Measurements from ENCODE around the gene BLTP3A. TPM values are rescaled to one million over a fixed set of nuclear protein-coding genes. Genes with fewer than 3 reads are reported as not detected.
"Not testable (repeated sequence)": the region's sequence is repeated elsewhere in the genome, so short reads cannot be mapped to it uniquely, and the experiment has no call there.

Gene BLTP3A
- total and polyA plus RNA-seq, 4 donors: 3.1 to 14.7 (median 9.6) TPM

GRCh38 chr6:34817446-34817845 is 25.6 kb downstream of the BLTP3A start:
- Histone ChIP-seq H3K4me1 (ENCODE audit: control insufficient read depth in 5 of 5, insufficient read depth in 5 of 5, low read length in 5 of 5) (peaks cover 0 to 26% (median 0%) of the 10 kb centered on the region in 5 donors), H3K9me3 (ENCODE audit: control insufficient read depth in 4 of 4, insufficient read depth in 3 of 4, low read length in 3 of 4) (no peaks in the 10 kb centered on the region), H3K27ac (ENCODE audit: low read depth in 1 of 2, low read length in 1 of 2) (peak overlapping the region in 1 of 2 donors; percentile 17), H3K36me3 (ENCODE audit: control insufficient read depth in 4 of 4, insufficient read depth in 4 of 4, low read length in 4 of 4) (peaks cover 0 to 4% (median 2%) of the 10 kb centered on the region in 4 donors), H3K9ac (ENCODE audit: insufficient read depth in 1 of 2, low read length in 2 of 2) (no peak overlapping the region), H3K4me3 (no peak overlapping the region), H3K27me3 (ENCODE audit: control insufficient read depth in 3 of 3, insufficient read depth in 3 of 3, low read length in 2 of 3) (no peaks in the 10 kb centered on the region)
- ATAC-seq (ENCODE audit: insufficient read depth, low FRiP score): no peak
- DNase-seq: no peak
- 72 to 78% methylated on average over 1 of the region's 1 CpG for WGBS, 2 donors
- TF ChIP-seq CTCF (IDR thresholded peaks at IDR 0.05; ENCODE audit: control extremely low read depth, extremely low read depth): no peak

DNA sequence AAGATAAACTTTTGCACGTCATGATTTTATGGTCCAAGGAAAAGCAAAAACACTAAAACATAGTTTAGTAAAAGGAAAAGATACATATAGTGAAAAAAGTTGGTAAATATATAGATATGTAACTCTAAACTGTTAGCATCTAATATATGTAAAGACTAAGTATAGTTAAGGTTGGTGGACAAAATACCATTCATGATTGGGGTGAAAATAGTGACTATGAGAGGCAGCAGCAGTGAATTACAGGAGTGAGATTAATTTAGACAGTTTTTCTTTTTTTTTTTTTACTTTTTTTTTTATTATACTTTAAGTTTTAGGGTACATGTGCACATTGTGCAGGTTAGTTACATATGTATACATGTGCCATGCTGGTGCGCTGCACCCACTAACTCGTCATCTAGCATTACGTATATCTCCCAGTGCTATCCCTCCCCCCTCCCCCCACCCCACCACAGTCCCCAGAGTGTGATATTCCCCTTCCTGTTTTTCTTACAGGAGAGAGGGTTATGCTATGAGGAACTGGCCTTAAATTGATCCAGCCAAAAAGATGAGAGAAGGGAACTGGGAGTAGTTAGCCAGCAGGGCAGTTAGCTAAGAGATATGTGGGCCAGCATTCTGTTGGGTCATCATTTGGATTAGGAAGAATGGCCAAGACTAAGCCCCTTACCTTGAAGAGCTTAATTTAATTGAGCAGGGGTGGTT is 27.1 kb downstream of the BLTP3A start:
- H3K27ac ChIP-seq (ENCODE audit: low read depth in 1 of 2, low read length in 1 of 2): peak overlapping the region in 1 of 2 donors; percentile 23
- H3K36me3 ChIP-seq (ENCODE audit: control insufficient read depth in 4 of 4, insufficient read depth in 4 of 4, low read length in 4 of 4): peaks cover 5 to 15% (median 7%) of the 10 kb centered on the region in 4 donors
- DNase-seq; ATAC-seq (ENCODE audit: insufficient read depth, low FRiP score); H3K27me3 ChIP-seq (ENCODE audit: control insufficient read depth in 3 of 3, insufficient read depth in 3 of 3, low read length in 2 of 3); H3K4me3 ChIP-seq; H3K9me3 ChIP-seq (ENCODE audit: control insufficient read depth in 4 of 4, insufficient read depth in 3 of 4, low read length in 3 of 4); H3K9ac ChIP-seq (ENCODE audit: insufficient read depth in 1 of 2, low read length in 2 of 2): not testable (repeated sequence)
- H3K4me1 ChIP-seq (ENCODE audit: control insufficient read depth in 5 of 5, insufficient read depth in 5 of 5, low read length in 5 of 5): peaks cover 0 to 15% (median 0%) of the 10 kb centered on the region in 5 donors
- WGBS, 2 donors: 27 to 47% methylated on average over 1 to 2 of the region's 4 CpGs

DNA sequence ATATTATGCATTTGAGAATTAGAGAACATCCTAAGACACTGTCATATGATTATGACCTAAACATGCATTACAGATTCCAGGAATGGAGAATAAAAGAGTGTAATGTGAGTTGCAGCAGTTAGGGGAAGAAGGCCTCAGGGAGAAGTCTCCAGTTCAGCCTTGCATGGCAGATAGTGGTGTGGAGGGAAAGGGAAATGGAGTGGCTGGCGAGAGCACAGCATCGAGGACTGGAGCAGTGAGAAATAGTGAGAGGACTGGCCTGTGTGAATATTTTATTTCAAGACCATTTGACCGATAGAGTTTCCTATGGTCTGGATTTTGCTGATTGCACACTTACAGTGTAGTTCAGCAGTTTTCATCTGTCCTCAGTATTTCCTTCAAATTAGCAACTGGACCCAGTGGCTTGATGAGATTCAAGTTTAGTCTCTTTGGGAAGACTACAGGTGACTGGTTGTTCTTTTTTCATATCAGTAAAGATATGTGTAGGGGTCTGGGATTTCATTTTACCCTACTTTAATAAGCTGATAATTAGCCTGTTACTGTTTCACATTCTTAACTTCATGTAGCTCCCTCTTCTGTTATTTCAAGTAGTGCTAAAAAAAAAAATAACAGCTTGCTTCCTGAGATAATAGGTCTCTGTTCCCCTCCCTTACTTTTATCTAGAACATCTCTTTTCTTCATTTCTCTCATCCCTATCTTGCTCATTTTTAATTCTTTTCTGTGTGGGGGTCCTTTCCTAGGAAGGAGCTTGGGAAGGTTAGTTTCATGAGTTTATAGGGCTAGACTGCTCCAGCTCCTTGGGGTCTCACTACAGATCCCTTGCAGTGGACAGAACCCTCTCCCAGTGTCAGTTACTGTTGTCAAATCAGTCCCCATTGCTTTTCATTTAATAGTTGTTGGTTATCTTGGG is 27.9 kb downstream of the BLTP3A start:
- Histone ChIP-seq H3K9me3 (ENCODE audit: control insufficient read depth in 4 of 4, insufficient read depth in 3 of 4, low read length in 3 of 4) (no peaks in the 10 kb centered on the region), H3K27ac (ENCODE audit: low read depth in 1 of 2, low read length in 1 of 2) (peak overlapping the region in 1 of 2 donors; percentile 23), H3K4me3 (no peak overlapping the region), H3K4me1 (ENCODE audit: control insufficient read depth in 5 of 5, insufficient read depth in 5 of 5, low read length in 5 of 5) (peaks cover 0 to 15% (median 0%) of the 10 kb centered on the region in 5 donors), H3K9ac (ENCODE audit: insufficient read depth in 1 of 2, low read length in 2 of 2) (no peak overlapping the region), H3K27me3 (ENCODE audit: control insufficient read depth in 3 of 3, insufficient read depth in 3 of 3, low read length in 2 of 3) (no peaks in the 10 kb centered on the region), H3K36me3 (ENCODE audit: control insufficient read depth in 4 of 4, insufficient read depth in 4 of 4, low read length in 4 of 4) (peaks cover 5 to 15% (median 9%) of the 10 kb centered on the region in 4 donors)
- WGBS, 2 donors: 31 to 48% methylated on average over 3 of the region's 3 CpGs
- DNase-seq (no peak), ATAC-seq (ENCODE audit: insufficient read depth, low FRiP score) (no peak)
- no peak for TF ChIP-seq CTCF (IDR thresholded peaks at IDR 0.05; ENCODE audit: control extremely low read depth, extremely low read depth)

- no peak for ATAC-seq (ENCODE audit: insufficient read depth, low FRiP score)
- DNase-seq: no peak
- Histone ChIP-seq H3K27ac (ENCODE audit: low read depth in 1 of 2, low read length in 1 of 2) (no peak overlapping the region), H3K4me3 (no peak overlapping the region), H3K9me3 (ENCODE audit: control insufficient read depth in 4 of 4, insufficient read depth in 3 of 4, low read length in 3 of 4) (no peaks in the 10 kb centered on the region), H3K4me1 (ENCODE audit: control insufficient read depth in 5 of 5, insufficient read depth in 5 of 5, low read length in 5 of 5) (no peaks in the 10 kb centered on the region), H3K27me3 (ENCODE audit: control insufficient read depth in 3 of 3, insufficient read depth in 3 of 3, low read length in 2 of 3) (no peaks in the 10 kb centered on the region), H3K9ac (ENCODE audit: insufficient read depth in 1 of 2, low read length in 2 of 2) (no peak overlapping the region), H3K36me3 (ENCODE audit: control insufficient read depth in 4 of 4, insufficient read depth in 4 of 4, low read length in 4 of 4) (peaks cover 0 to 14% (median 7%) of the 10 kb centered on the region in 4 donors)
- TF ChIP-seq CTCF (IDR thresholded peaks at IDR 0.05; ENCODE audit: control extremely low read depth, extremely low read depth): no peak
- 90 to 94% methylated on average over 2 of the region's 2 CpGs for WGBS, 2 donors
These were observed 37.3 kb downstream of the BLTP3A start for GRCh38 chr6:34829137-34829536.
